ENCODE measurements around the gene RUFY1. TPM values are rescaled to one million over a fixed set of nuclear protein-coding genes. Genes with fewer than 3 reads are reported as not detected.

RUFY1 gene
- total and polyA plus RNA-seq, 2 of the 13 experiments (the other 11 are each of a cell fraction or from before 2014, with no cell fraction given): 19.9 to 31.9 TPM

- Histone ChIP-seq H3K36me3 (replicated peaks in 1 of 2; ENCODE audit: control insufficient read depth in 1 of 2, insufficient read depth in 2 of 2, low read length in 2 of 2) (peaks cover 9 to 57% of the 10 kb centered on the region in 2 experiments), H4K20me1 (ENCODE audit: insufficient read depth, low read length) (peaks cover 6% of the 10 kb centered on the region; the same call in 1 of the 2 replicates), H3K27me3 (ENCODE audit: control insufficient read depth in 1 of 2, insufficient read depth in 2 of 2, low read length in 2 of 2) (no peaks in the 10 kb centered on the region), H2AFZ (ENCODE audit: low read length) (no peak overlapping the region), H3K79me2 (ENCODE audit: insufficient read depth, low read length) (no peaks in the 10 kb centered on the region), H3K27ac (ENCODE audit: extremely low read length, insufficient read depth, low read length) (no peak overlapping the region), H3K4me2 (ENCODE audit: low read depth, low read length) (no peak overlapping the region), H3K9me3 (ENCODE audit: low read length) (no peaks in the 10 kb centered on the region), H3K4me3 (replicated peaks in 1 of 3; ENCODE audit: insufficient read depth in 1 of 3, low read depth in 2 of 3, low read length in 3 of 3) (no peak overlapping the region), H3K4me1 (ENCODE audit: insufficient read depth, low read length) (no peaks in the 10 kb centered on the region), H3K9ac (ENCODE audit: insufficient read depth, low read depth, low read length) (no peak overlapping the region)
- ATAC-seq (no peak), DNase-seq (ENCODE audit: low spot score) (no peak), FAIRE-seq (no peak)
- TF ChIP-seq ZNF598 (CRISPR knock-in tag; IDR thresholded peaks at IDR 0.05; ENCODE audit: borderline replicate concordance): no peak
- TF ChIP-seq ZBTB7A (CRISPR knock-in tag; IDR thresholded peaks at IDR 0.05): no peak
- ChIA-PET POLR2A (no interaction called here), CTCF (ENCODE audit: low intra/inter-chr PET ratio, low total read pairs) (no interaction called here)
- in situ Hi-C loops (cut with HindIII; ENCODE audit: extremely low pct_ligation_motif_present, low pct_unique_long_range_greater_than_20kb): no loop called here
- WGBS (ENCODE audit: low lambda C conversion rate): 97% methylated on average over 7 of the region's 7 CpGs
- intact Hi-C loops (cut with micrococcal nuclease; ENCODE audit: unreplicated experiment): no loop called here
- BruUV-seq (replicated peaks): no TSS peak
These were observed 18.4 kb downstream of the RUFY1 start for GRCh38 chr5:179568721-179569120.

- TF ChIP-seq, protein P1, sequence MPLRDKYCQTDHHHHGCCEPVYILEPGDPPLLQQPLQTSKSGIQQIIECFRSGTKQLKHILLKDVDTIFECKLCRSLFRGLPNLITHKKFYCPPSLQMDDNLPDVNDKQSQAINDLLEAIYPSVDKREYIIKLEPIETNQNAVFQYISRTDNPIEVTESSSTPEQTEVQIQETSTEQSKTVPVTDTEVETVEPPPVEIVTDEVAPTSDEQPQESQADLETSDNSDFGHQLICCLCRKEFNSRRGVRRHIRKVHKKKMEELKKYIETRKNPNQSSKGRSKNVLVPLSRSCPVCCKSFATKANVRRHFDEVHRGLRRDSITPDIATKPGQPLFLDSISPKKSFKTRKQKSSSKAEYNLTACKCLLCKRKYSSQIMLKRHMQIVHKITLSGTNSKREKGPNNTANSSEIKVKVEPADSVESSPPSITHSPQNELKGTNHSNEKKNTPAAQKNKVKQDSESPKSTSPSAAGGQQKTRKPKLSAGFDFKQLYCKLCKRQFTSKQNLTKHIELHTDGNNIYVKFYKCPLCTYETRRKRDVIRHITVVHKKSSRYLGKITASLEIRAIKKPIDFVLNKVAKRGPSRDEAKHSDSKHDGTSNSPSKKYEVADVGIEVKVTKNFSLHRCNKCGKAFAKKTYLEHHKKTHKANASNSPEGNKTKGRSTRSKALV (CRISPR knock-in tag; IDR thresholded peaks at IDR 0.05): no peak
- TF ChIP-seq ZHX2 (IDR thresholded peaks at IDR 0.05; ENCODE audit: low read depth) (no peak), ZHX2 (CRISPR knock-in tag; IDR thresholded peaks at IDR 0.05; ENCODE audit: borderline replicate concordance) (no peak)
- DNase-seq (ENCODE audit: low spot score) (no peak), FAIRE-seq (no peak), ATAC-seq (no peak)
- Histone ChIP-seq H3K36me3 (replicated peaks in 1 of 2; ENCODE audit: control insufficient read depth in 1 of 2, insufficient read depth in 2 of 2, low read length in 2 of 2) (peaks cover 9 to 60% of the 10 kb centered on the region in 2 experiments), H3K27ac (ENCODE audit: extremely low read length, insufficient read depth, low read length) (no peak overlapping the region), H3K9ac (ENCODE audit: insufficient read depth, low read depth, low read length) (no peak overlapping the region), H3K4me2 (ENCODE audit: low read depth, low read length) (no peak overlapping the region), H3K27me3 (ENCODE audit: control insufficient read depth in 1 of 2, insufficient read depth in 2 of 2, low read length in 2 of 2) (no peaks in the 10 kb centered on the region; a peak in 1 of 5 replicates), H3K9me3 (ENCODE audit: low read length) (no peaks in the 10 kb centered on the region), H2AFZ (ENCODE audit: low read length) (no peak overlapping the region), H3K79me2 (ENCODE audit: insufficient read depth, low read length) (no peaks in the 10 kb centered on the region), H3K4me1 (ENCODE audit: insufficient read depth, low read length) (no peaks in the 10 kb centered on the region), H4K20me1 (ENCODE audit: insufficient read depth, low read length) (peaks cover 6% of the 10 kb centered on the region; the same call in 1 of the 2 replicates), H3K4me3 (replicated peaks in 1 of 3; ENCODE audit: insufficient read depth in 1 of 3, low read depth in 2 of 3, low read length in 3 of 3) (no peak overlapping the region)
- intact Hi-C loops (cut with micrococcal nuclease; ENCODE audit: unreplicated experiment) (no loop called here), in situ Hi-C loops (cut with HindIII; ENCODE audit: extremely low pct_ligation_motif_present, low pct_unique_long_range_greater_than_20kb) (no loop called here)
- POLR2A ChIA-PET: no interaction called here
- WGBS (ENCODE audit: low lambda C conversion rate): 95% methylated on average over 3 of the region's 8 CpGs
- CTCF ChIA-PET (ENCODE audit: low intra/inter-chr PET ratio, low total read pairs): no interaction called here
- BruUV-seq (replicated peaks): no TSS peak
These were observed 22.0 kb downstream of the RUFY1 start for GRCh38 chr5:179572386-179572785.
